ENCODE measurements around the gene TBC1D1.
A peak's percentile ranks its signal among the peaks of the same experiment; 100 is the strongest.

The TBC1D1 gene

DNA sequence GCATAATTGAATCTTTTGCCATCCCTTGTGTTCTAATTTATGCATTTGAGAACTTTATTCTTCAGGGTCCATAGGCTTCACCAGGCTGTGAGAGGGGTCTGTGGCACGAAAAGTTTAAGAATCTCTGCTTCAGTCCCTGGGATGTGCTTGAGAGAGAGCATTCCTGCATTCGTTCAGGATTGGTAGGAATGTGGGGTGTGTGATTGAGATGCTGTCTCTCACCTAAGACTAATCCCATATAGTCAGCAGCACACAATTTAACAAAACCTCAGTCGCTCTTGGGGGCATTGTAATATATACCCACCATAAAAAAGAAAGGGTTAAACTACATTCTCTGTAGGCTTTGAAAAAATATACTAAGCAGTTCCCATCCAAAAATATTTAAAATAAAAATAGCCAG, 111.0 kb downstream of the TBC1D1 start:
- DNase-seq (ENCODE audit: low read depth): no peak
- TF ChIP-seq, protein P1, sequence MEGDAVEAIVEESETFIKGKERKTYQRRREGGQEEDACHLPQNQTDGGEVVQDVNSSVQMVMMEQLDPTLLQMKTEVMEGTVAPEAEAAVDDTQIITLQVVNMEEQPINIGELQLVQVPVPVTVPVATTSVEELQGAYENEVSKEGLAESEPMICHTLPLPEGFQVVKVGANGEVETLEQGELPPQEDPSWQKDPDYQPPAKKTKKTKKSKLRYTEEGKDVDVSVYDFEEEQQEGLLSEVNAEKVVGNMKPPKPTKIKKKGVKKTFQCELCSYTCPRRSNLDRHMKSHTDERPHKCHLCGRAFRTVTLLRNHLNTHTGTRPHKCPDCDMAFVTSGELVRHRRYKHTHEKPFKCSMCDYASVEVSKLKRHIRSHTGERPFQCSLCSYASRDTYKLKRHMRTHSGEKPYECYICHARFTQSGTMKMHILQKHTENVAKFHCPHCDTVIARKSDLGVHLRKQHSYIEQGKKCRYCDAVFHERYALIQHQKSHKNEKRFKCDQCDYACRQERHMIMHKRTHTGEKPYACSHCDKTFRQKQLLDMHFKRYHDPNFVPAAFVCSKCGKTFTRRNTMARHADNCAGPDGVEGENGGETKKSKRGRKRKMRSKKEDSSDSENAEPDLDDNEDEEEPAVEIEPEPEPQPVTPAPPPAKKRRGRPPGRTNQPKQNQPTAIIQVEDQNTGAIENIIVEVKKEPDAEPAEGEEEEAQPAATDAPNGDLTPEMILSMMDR (IDR thresholded peaks at IDR 0.05; ENCODE audit: insufficient read depth, low read depth, low read length, missing control alignments): no peak
- no peak overlapping the region for H3K4me3 ChIP-seq (ENCODE audit: low read length)

DNA sequence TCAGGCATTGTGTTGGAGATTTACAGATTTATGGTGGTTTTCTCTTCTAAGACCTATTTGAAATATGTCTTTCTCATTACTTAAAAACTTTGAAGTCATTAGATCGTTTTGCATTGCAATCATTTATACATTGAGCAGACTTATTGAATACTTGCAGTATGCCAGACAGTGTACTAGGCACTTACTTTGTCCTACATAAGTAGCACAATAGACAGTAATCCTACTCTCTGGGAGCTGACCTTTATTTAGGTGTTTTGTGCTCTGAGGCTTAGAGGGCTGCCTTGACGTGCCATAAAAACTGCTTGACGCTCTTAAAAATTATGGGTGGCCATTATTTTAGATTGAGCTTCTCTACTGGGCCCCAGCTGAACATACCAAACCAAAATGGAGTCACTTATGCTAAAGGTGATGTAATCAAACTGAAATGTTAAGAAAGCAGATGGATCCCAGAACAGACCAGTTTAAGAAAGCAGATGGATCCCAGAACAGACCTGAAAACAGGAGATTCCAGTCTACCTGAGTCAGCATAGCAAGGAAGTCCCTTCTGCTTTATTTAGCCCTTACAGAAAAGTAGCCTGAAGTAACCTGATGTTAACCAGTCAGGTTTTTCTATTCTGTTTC, 111.7 kb downstream of the TBC1D1 start:
- DNase-seq (ENCODE audit: low read depth): peak; percentile 66
- H3K4me3 ChIP-seq (ENCODE audit: low read length): no peak overlapping the region
- TF ChIP-seq, protein P1 (IDR thresholded peaks at IDR 0.05; ENCODE audit: insufficient read depth, low read depth, low read length, missing control alignments): no peak

DNA sequence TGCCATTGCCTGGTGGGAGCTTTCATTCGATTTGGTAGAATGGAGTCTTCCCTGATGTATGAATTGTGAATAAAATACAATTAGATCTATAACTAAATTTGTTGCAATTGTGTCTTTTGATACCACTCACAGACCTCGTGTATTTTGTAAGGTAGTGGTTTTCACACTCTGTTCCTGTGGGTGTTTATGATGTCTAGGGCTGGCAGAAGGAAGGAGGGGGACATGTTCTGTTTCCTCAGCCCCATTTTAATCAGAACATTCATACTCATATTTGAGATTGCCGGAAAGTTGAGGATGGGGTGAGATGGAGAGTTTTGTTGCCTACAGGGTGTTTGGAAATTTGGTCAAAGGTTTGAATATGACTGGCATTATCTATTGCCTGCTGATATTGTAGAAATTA, 112.2 kb downstream of the TBC1D1 start:
- TF ChIP-seq, protein P1 (IDR thresholded peaks at IDR 0.05; ENCODE audit: insufficient read depth, low read depth, low read length, missing control alignments): no peak
- no peak overlapping the region for H3K4me3 ChIP-seq (ENCODE audit: low read length)
- no peak for DNase-seq (ENCODE audit: low read depth)

DNA sequence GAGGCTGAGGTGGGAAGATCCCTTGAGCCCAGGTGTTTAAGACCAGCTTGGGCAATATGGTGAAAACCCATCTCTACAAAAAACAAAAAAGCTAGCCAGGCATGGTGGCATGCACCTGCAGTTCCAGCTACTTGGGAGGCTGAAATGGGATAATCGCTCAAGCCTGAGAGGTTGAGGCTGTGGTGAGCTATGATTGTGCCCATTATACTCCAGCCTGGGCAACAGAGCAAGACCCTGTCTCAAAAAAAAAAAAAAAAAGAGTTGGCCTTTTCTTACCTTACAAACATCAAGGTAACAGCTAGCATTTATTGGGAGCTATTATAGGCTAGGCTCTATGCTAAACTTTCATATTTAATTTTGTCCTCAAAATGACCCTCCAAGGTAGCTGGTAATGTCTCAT, 112.7 kb downstream of the TBC1D1 start:
- TF ChIP-seq, protein P1 (IDR thresholded peaks at IDR 0.05; ENCODE audit: insufficient read depth, low read depth, low read length, missing control alignments): no peak
- no peak for DNase-seq (ENCODE audit: low read depth)
- H3K4me3 ChIP-seq (ENCODE audit: low read length): no peak overlapping the region

DNA sequence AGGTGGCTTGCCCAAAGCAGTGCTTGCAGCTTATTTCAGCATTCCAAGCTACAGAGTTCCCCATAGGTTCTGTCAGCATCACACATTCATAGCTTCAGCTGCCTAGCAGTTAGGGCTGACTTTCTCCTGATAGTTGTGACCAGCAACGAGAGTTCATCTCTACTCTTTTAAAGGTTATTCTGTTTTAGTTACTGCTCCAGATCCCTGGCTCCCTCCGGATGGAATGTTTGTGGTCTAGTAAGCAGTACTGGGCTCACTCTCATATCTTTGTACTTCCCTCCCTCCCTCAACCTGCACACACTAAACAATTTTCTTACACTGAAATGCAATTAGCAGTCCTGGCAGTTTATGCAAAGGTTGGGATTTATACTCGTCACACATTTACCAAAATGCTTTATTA, 113.2 kb downstream of the TBC1D1 start:
- H3K4me3 ChIP-seq (ENCODE audit: low read length): no peak overlapping the region
- no peak for DNase-seq (ENCODE audit: low read depth)
- TF ChIP-seq, protein P1 (IDR thresholded peaks at IDR 0.05; ENCODE audit: insufficient read depth, low read depth, low read length, missing control alignments): no peak

DNA sequence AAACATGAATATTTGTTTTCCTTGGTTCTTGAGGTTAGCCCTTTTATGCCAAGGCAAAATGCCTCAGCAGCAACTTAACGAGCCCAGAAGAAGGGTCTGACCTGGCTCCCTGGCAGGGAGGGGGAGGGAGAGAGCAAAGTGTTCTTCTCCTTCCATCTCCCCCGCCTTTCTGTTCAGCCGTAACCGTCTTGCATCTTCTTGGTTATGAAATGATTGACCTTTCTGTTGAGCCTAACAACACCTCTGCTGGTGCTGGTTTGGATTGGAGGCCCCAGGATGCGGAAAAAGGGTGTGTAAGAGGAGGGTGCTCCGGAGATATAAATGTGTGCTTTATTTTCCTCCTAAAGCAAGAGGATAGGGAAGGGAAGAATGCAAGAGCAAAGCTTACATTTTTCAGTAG, 114.0 kb downstream of the TBC1D1 start:
- H3K4me3 ChIP-seq (ENCODE audit: low read length): no peak overlapping the region
- TF ChIP-seq, protein P1 (IDR thresholded peaks at IDR 0.05; ENCODE audit: insufficient read depth, low read depth, low read length, missing control alignments): no peak
- DNase-seq (ENCODE audit: low read depth): no peak

DNA sequence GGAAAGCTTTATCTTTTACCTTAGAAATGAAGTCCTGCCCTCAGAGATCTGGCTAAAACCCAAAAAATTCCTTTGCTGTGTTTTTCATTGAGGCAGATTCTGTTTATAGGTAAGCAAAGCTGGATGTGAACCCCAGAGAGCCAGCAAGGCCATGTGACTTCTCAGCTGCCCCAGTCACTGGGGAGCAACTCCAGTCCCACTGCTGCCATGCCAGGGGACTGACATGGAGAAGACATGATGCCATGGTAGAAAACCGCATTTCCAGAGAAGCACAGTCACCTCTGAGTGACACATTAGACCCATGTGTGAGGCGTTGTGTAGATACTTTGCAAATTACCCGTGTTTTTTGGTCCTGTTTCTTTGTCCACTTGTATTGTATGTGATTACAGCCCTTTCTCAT, 114.8 kb downstream of the TBC1D1 start:
- TF ChIP-seq, protein P1 (IDR thresholded peaks at IDR 0.05; ENCODE audit: insufficient read depth, low read depth, low read length, missing control alignments): no peak
- no peak for DNase-seq (ENCODE audit: low read depth)
- H3K4me3 ChIP-seq (ENCODE audit: low read length): no peak overlapping the region
